ENCODE data around the gene KIF13A.

DNA sequence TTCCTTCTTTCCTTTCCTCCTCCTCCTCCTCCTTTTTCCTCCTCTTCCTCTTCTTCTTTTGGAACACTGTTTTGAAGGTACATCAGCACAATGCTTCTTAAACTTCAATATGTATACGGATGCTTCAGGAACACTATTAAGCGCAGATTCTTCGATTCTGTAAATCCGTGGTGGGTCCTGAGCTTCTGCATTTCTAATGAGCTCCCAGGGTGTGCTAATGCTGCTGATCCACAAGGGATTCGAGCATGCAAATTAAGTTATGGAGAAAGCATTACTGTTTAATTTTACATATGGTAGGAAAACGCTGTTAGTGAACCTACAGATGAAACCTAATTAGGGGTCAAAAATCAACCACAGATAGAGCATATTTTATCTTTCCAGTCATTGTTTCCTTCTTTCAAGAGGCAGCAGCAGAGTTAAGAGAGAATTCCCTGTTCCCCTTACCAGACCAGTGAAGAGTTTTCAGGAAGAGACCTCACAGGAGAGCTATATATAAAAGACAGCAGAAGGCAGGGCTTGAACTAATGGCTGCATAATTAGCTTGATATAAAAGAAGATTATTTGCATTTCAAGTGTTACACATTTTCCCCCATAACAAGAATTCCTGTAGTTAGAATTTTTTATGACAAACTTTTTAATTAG is 47.2 kb downstream of the KIF13A start:
- TF ChIP-seq, protein P1, sequence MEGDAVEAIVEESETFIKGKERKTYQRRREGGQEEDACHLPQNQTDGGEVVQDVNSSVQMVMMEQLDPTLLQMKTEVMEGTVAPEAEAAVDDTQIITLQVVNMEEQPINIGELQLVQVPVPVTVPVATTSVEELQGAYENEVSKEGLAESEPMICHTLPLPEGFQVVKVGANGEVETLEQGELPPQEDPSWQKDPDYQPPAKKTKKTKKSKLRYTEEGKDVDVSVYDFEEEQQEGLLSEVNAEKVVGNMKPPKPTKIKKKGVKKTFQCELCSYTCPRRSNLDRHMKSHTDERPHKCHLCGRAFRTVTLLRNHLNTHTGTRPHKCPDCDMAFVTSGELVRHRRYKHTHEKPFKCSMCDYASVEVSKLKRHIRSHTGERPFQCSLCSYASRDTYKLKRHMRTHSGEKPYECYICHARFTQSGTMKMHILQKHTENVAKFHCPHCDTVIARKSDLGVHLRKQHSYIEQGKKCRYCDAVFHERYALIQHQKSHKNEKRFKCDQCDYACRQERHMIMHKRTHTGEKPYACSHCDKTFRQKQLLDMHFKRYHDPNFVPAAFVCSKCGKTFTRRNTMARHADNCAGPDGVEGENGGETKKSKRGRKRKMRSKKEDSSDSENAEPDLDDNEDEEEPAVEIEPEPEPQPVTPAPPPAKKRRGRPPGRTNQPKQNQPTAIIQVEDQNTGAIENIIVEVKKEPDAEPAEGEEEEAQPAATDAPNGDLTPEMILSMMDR (IDR thresholded peaks at IDR 0.05), result no peak
- no peak for TF ChIP-seq EZH2 (IDR thresholded peaks at IDR 0.05)
- no peak for TF ChIP-seq EZH2phosphoT487 (IDR thresholded peaks at IDR 0.05)
